Urothelium cell line (cell line): Measurements from ENCODE around the gene LRRC32.

Experiments
- DNase-seq: peaks from one replicate; pipeline ENCODE4 v3.0.0; 2011; ENCODE audit warnings: low spot score, mixed read lengths
- FAIRE-seq: peaks from 2 replicates; lab custom pipeline; 2011; peaks lifted over from hg19 to GRCh38; lab: Jason Lieb, UNC

The LRRC32 gene

GRCh38 chr11:76680518-76681425 lies 10.2 kb upstream of the LRRC32 start:
- DNase-seq (peak; percentile 92), FAIRE-seq (no peak)

DNA sequence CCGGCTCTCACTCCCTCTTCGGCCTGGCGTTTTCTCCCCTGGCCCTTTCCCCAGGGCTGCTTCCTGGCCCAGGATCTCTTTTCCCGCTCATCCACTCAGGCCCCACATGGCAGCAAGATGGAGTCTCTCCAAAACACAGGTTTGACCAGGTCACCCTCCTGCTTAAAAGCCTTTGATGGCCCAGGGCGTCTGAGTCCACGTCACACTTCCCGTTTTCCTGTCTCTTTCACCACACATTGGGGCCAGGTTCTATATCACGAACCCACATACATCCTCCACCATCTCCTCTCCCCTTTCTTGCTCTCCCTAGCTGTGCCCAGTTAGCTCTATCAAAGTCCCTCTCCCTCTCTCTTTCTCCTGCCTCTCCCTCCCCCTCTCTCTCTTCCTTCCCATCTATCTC lies 7.8 kb upstream of the LRRC32 start:
- FAIRE-seq (no peak), DNase-seq (no peak)

DNA sequence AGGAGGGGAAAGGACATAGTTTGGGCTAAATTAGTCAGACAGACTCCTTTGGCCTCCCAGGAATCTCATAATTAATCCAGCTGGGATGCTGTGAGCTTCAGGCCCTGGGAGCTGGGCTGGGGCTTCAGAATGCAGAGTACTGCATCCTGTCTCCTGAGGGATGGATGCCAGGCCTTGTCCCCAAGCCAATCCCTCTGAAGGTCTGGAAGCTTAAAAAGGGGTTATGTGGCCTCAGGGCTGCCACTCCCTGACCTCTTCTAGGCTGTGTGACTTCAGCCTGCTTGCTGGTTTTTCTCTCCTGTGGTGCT lies 6.9 kb upstream of the LRRC32 start:
- no peak for FAIRE-seq

GRCh38 chr11:76676636-76677457 lies 6.3 kb upstream of the LRRC32 start:
- DNase-seq (no peak), FAIRE-seq (peak; percentile 87)

More for the DNA sequence above, 6.9 kb upstream of the LRRC32 start:
- no peak for DNase-seq

DNA sequence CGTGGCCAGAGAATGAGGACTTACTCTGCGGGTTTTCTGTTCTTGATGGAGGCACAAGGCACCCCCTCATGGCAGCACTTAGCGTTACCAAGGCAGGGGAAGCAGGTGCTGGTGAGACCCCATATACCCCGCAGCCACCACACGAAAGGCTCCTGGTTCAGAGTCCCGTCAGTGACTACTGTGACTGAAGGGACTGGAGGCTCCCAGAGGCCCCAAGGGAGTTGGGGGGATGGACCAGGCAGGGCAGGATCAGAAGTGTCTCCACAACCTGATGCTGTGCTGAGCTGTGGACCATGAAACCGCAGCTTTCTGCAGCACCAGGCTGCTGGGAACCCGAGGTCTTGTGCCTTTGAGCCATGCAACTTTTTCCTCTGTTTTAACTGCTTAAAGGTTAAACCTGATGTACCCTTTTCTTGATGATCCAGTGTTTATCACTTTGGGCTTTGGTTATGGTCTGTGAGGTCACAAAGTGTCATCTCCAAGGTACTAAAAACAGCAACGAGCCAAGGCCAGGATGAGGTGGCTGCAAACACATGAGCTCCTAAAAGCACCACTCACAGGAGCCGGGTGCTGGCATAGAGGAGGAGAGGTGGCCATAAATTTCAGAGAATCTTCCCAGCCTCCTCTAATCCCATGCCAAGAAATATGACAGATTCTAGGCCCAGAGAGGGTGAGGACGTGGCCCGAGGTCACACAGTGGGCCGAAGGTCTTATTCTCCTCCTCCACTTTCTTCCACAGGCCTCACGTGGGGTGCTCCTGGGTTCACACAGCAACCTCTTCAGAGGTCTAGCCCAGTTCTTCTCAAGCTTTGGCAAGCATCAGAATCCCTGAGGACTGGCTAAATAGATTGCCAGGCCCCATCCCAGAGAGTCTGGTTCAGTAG lies 4.2 kb upstream of the LRRC32 start:
- no peak for FAIRE-seq
- DNase-seq = no peak

- FAIRE-seq (no peak), DNase-seq (no peak)
Measured at GRCh38 chr11:76673176-76674142, 2.9 kb upstream of the LRRC32 start.

GRCh38 chr11:76672431-76673175 lies 2.1 kb upstream of the LRRC32 start:
- FAIRE-seq (no peak), DNase-seq (no peak)

DNA sequence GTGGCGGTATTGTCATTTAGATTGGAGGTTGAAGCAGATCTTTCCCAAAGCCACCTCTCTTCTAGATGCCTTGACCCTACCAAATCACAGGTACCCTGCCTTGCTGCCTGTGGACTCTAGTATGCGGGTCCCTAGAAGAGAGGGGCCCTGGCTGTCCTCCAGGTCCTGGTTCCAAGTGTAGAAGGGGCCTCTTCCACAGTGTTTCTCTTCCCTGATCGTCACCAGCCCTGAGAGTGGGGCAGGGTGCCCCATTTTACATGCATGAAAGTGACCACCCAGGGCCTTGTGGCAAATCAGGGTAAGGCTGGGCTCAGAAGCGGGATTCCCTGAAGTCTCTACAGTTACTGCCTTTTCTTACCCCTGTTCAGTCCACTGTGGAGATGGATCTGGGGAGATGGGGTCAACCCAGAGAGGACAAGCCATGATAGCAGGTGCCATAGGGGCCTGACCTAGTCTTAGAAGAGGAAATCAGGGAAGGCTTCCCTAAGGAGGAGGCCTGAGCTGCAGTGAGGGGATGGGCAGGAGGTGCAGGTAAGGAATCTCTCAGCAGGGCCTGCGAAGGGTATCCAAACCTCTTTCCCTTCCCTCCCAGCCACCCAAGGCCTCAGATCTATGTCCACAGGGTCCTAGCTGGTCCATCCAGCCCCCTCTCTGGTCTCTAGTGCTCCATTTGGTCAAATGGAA lies 1.2 kb upstream of the LRRC32 start:
- FAIRE-seq (no peak), DNase-seq (no peak)

DNA sequence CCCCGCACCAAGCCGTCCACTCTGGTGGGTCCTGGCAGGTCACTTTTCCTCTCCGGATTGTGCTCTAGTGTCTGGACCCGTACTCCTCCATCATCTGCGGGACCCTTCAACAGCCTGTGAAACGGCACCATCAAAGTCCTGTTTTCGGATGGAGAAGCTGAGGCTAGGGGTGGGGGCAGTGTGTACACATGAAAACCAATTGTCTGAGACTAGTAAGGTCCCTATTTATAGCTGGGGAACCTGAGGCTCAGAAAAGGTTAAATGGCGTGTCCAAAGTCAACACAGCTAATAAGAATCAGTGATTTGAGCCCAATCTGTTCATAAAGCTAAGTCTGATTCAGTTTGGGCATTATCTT lies 668 bp upstream of the LRRC32 start:
- DNase-seq (no peak), FAIRE-seq (no peak)

- peak; percentile 49 for DNase-seq
- peak; percentile 17 for FAIRE-seq
Measured at GRCh38 chr11:76669901-76670484, 554 bp downstream of the LRRC32 start.

DNA sequence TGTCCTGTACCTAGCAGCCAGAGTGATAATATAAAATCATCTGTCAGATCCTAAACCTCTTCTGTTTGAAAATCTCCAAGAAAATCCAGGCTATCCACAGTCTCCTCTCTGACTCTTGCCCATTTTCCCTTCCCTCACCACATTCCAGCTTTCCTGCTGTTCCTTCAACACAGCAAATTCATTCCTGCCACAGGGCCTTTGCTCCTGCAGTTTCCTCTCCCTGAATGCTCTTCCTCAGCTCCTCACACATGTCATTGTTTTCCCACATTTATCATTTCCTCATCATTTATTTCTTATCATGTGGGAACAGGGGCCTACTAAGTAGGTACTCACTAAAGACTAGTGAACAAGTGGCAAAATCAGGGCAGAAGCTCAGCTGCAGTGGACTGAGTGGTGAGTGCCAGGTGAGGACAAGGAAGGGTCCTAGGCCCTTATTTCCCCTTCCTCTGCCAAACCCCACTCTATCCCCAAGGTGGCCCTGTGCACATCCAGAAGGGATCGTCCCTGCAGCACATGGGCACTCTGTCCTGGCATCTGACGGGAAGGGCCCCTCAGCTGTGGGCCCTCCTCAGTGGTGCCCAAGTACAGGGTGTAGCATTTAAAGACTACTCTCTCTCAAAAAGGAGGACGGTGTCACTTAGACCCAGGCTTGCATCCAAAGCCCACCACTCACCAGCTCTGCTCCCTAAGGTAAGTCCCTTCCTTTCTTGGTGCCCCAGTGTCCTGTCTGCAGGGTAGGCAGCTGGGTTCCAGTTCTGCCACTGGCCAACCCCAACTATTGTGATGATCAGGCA lies 2.0 kb downstream of the LRRC32 start:
- FAIRE-seq (no peak), DNase-seq (no peak)

GRCh38 chr11:76667856-76668255 lies 2.7 kb downstream of the LRRC32 start:
- FAIRE-seq (no peak), DNase-seq (no peak)

DNA sequence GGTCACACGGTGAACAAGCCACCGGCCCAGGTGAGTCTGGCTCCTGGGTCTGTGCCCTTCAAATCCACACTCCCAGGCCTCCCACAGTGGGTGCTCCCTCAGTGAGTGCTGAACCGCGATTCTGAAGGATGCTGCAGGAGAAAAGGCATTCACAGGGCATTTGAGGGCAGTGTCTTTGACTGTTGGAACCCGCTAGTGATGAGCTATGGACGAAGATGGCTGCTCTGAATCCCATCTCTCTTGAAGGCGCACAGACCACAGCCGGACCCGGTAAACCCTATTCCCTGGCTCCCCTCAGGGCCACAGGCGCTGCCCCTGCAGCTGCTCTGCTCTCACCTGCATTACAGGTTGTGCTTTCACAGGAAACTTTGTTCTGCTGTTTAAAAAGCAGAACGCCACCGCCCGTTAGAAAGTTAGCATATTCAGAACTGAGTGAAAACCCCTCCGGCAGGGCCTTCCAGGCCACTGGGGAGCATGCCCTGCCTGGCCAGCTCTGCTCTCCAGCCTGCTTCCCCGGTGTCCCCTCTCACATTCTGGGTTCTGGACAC lies 3.2 kb downstream of the LRRC32 start:
- FAIRE-seq = no peak
- DNase-seq = no peak

- DNase-seq = no peak
- no peak for FAIRE-seq
Measured at GRCh38 chr11:76666830-76667229, 3.7 kb downstream of the LRRC32 start.

DNA sequence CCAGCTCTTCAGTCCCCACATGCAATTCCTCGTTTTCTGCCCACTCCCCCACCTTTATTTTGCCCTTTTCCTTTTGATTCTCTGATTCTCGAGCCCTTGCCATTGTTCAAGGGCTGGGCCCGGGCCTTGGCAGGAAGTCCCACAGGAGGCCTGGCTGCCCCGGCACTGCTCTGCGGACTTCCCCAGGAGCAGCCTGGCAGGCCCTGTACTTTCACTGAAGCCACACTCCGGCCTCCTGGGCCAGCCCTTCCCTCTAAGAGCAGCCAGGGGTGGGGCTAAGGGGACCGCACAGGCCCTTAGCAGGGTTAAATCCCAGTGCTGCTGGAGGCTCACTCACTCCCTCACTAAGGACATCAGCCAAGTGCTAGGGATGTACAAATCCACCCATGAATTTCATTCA lies 4.1 kb downstream of the LRRC32 start:
- FAIRE-seq = no peak
- no peak for DNase-seq

- FAIRE-seq (peak; percentile 32), DNase-seq (no peak)
Measured at GRCh38 chr11:76665921-76666351, 4.6 kb downstream of the LRRC32 start.

- FAIRE-seq = no peak
- no peak for DNase-seq
Measured at GRCh38 chr11:76665172-76665571, 5.4 kb downstream of the LRRC32 start.
